K562 (cell line): ENCODE results near the gene FHIT. TPM values are rescaled to one million over a fixed set of nuclear protein-coding genes. Genes with fewer than 3 reads are reported as not detected.

ENCODE experiments used
- ATAC-seq: fragments of 200-7000 bp; cut with Tn5 transposase; 3 replicates; pipeline ENCODE4 v1.9.1; 2020; ENCODE audit warnings: moderate library complexity
- BruUV-seq: library from RNA; stranded (reverse); fragments of 400-500 nt; replicated peaks from 2 replicates; lab custom pipeline; 2021; lab: Mats Ljungman, UMichigan
- CTCF ChIA-PET: fragments of 300-600 bp; formaldehyde crosslinking; extraction: SDS; loops from one replicate; lab custom pipeline; 2021; ENCODE audit warnings: low intra/inter-chr PET ratio; lab: Yijun Ruan, JAX
- POLR2A ChIA-PET: fragments of 300-600, 350-650 bp; sonication (Branson Sonifier 250); formaldehyde crosslinking; extraction: SDS; loops from one replicate; lab custom pipeline; 2021; ENCODE audit warnings: antibody characterized with exemption, inconsistent platforms; lab: Yijun Ruan, JAX
- DNase-seq, 4 experiments: peaks; one replicate each; pipeline versions ENCODE4 v3.0.0 to v3.0.0-alpha.2; 2011 to 2018; ENCODE audit warnings: low spot score in 3 of 4, mixed read lengths in 3 of 4; ENCODE audit errors: extremely low read depth in 1 of 4
- FAIRE-seq: peaks from 2 replicates; lab custom pipeline; 2011; peaks lifted over from hg19 to GRCh38; lab: Jason Lieb, UNC
- H2AFZ ChIP-seq: 2 replicates; pipeline ENCODE4 v1.6.0; 2011; ENCODE audit warnings: low read depth, low read length, control low read depth, inconsistent platforms
- H3K27ac ChIP-seq: fragments of 200-600 bp; 3 replicates; pipeline ENCODE4 v1.8.0; 2011; ENCODE audit warnings: low read depth, mild to moderate bottlenecking, control low read depth, inconsistent platforms, low read length, moderate library complexity, mixed read lengths; ENCODE audit errors: extremely low read depth
- H3K27me3 ChIP-seq, 2 experiments: fragments of 300-600 bp in 1 of 2; 2 replicates in 1 of 2; 3 replicates in 1 of 2; pipeline versions ENCODE4 v1.6.0 to v1.8.0; 2011; ENCODE audit warnings: inconsistent platforms in 2 of 2, low read length in 2 of 2, mild to moderate bottlenecking in 1 of 2, mixed read lengths in 1 of 2, moderate library complexity in 1 of 2; ENCODE audit not compliant: control insufficient read depth in 2 of 2, insufficient read depth in 2 of 2
- H3K36me3 ChIP-seq: fragments of 300-600 bp; 3 replicates; pipeline ENCODE4 v1.8.0; 2011; ENCODE audit warnings: mild to moderate bottlenecking, low read length, inconsistent platforms; ENCODE audit not compliant: control insufficient read depth, insufficient read depth
- H3K4me1 ChIP-seq, 2 experiments: fragments of 200-600 bp in 1 of 2; replicated peaks in 1 of 2; 2 replicates in 1 of 2; 3 replicates in 1 of 2; pipeline versions ENCODE4 v1.5.1 to v1.8.0; 2011; ENCODE audit warnings: inconsistent platforms in 2 of 2, low read length in 2 of 2, mild to moderate bottlenecking in 1 of 2, mixed read lengths in 1 of 2, moderate library complexity in 1 of 2; ENCODE audit not compliant: control insufficient read depth in 2 of 2, insufficient read depth in 2 of 2
- H3K4me2 ChIP-seq: 2 replicates; pipeline ENCODE4 v1.6.1; 2011; ENCODE audit warnings: low read length, control low read depth, inconsistent platforms, mixed read lengths; ENCODE audit not compliant: insufficient read depth
- H3K4me3 ChIP-seq: fragments of 200-600 bp; sonication (generic), shearing (Covaris generic); 2 replicates; pipeline ENCODE4 v1.5.1; 2016; ENCODE audit warnings: control low read depth, inconsistent platforms
- H3K79me2 ChIP-seq: fragments of 200-600 bp; 3 replicates; pipeline ENCODE4 v1.8.0; 2011; ENCODE audit warnings: low read length, inconsistent platforms; ENCODE audit not compliant: control insufficient read depth, insufficient read depth
- H3K9ac ChIP-seq, 2 experiments: 2 replicates each; pipeline versions ENCODE4 v1.6.0 to v1.6.1; 2011; ENCODE audit warnings: low read depth in 2 of 2, low read length in 2 of 2, control low read depth in 1 of 2, inconsistent platforms in 1 of 2, mild to moderate bottlenecking in 1 of 2, mixed read lengths in 1 of 2; ENCODE audit not compliant: insufficient read depth in 1 of 2
- H3K9me1 ChIP-seq: one replicate; pipeline ENCODE4 v1.6.0; 2011; ENCODE audit warnings: inconsistent platforms, mild to moderate bottlenecking, low read length, moderate library complexity; ENCODE audit not compliant: control insufficient read depth, insufficient read depth
- H3K9me3 ChIP-seq: replicated peaks from 2 replicates; pipeline ENCODE4 v1.5.1; 2011; ENCODE audit warnings: low read depth, low read length, inconsistent platforms; ENCODE audit not compliant: control insufficient read depth, insufficient read depth
- H4K20me1 ChIP-seq: replicated peaks from 2 replicates; pipeline ENCODE4 v1.6.1; 2011; ENCODE audit warnings: low read length, inconsistent platforms, mixed read lengths; ENCODE audit not compliant: control insufficient read depth, insufficient read depth
- MTA2 ChIP-seq: fragments of 450-650 bp; IDR thresholded peaks from 2 replicates; pipeline ENCODE4 v1.6.1; 2016; ENCODE audit warnings: low read depth
- POLR2AphosphoS5 ChIP-seq: IDR thresholded peaks from 2 replicates; pipeline ENCODE4 v1.6.1; 2011; ENCODE audit warnings: mild to moderate bottlenecking, low read depth, low read length, moderate library complexity; ENCODE audit not compliant: control insufficient read depth, insufficient read depth
- USF1 ChIP-seq: sonication (generic); formaldehyde crosslinking; IDR thresholded peaks from 2 replicates; pipeline ENCODE4 v1.9.0; 2022; ENCODE audit warnings: mild to moderate bottlenecking, missing genetic modification reagents
- ZBTB43 ChIP-seq: sonication (generic); formaldehyde crosslinking; IDR thresholded peaks from 2 replicates; pipeline ENCODE4 v1.8.0; 2023; ENCODE audit warnings: mild to moderate bottlenecking, missing genetic modification reagents
- ZNF436 ChIP-seq: fragments of 250-450, 450-650 bp; sonication (Bioruptor Pico); formaldehyde crosslinking; IDR thresholded peaks from 2 replicates; pipeline ENCODE4 v1.7.0; 2020; ENCODE audit warnings: mild to moderate bottlenecking
- WGBS: fragments of 100-300 bp; shearing (Covaris generic); methylation state at CpG from one replicate; pipeline ENCODE4 v1.1.6; 2016; ENCODE audit warnings: low coverage, mixed read lengths; ENCODE audit not compliant: insufficient coverage; ENCODE audit errors: missing lambda C conversion rate; 5-methylcytosine and 5-hydroxymethylcytosine counted together
- in situ Hi-C: fragments of 300-500 bp; cut with MboI; formaldehyde crosslinking; loops from 4 replicates; pipeline ENCODE4 v1.15.0; 2018; ENCODE audit warnings: inconsistent platforms, mixed read lengths
- intact Hi-C: fragments of 100-400 bp; cut with micrococcal nuclease; formaldehyde crosslinking; loops from 2 replicates; pipeline ENCODE4 v1.14.2; 2022
- polyA plus RNA-seq, 8 experiments: library from polyadenylated mRNA; depleted of rRNA in 4 of 8; stranded (reverse) in 5 of 8; unstranded in 3 of 8; fragments of >200 nt; fragmentation: Nextera tagmentation in 2 of 8; fragmentation: Illumina TruSeq in 1 of 8; extraction: Ambion mirVana in 2 of 8; extraction: Trizol in 1 of 8; gene quantifications; 2 replicates each; pipeline versions ENCODE4 v1.2.1 to v1.2.3, GENCODE V29; 2011 to 2014; ENCODE audit warnings: inconsistent platforms in 1 of 8, missing spikeins in 1 of 8
- total RNA-seq, 7 experiments: library from RNA; depleted of rRNA in 6 of 7; stranded (reverse); fragments of >200 nt in 6 of 7; fragmentation: Illumina TruSeq in 2 of 7; extraction: Trizol in 2 of 7; gene quantifications; 2 replicates each; pipeline versions ENCODE4 v1.2.1 to v1.2.3, GENCODE V29; 2011 to 2021; ENCODE audit warnings: low replicate concordance in 1 of 7

FHIT gene
- total and polyA plus RNA-seq, 9 of the 15 experiments (the other 6 are each of a cell fraction or from before 2014, with no cell fraction given) = 1.7 to 9.1 (median 4.3) TPM

- DNase-seq (no peak), FAIRE-seq (no peak), ATAC-seq (no peak)
- H4K20me1 ChIP-seq = no peaks in the 10 kb centered on the region
- H3K4me3 ChIP-seq = no peak overlapping the region
- no peak overlapping the region for H3K27ac ChIP-seq
- H2AFZ ChIP-seq = no peak overlapping the region
- no peaks in the 10 kb centered on the region for H3K36me3 ChIP-seq
- no TSS peak for BruUV-seq
- WGBS = no CpG with 5 or more reads among the region's 12 CpGs
- ChIA-PET POLR2A (no interaction called here), CTCF (no interaction called here)
- in situ Hi-C loops = no loop called here
- no peak overlapping the region for H3K9ac ChIP-seq
- H3K4me1 ChIP-seq = no peaks in the 10 kb centered on the region
- no peaks in the 10 kb centered on the region for H3K27me3 ChIP-seq
- H3K9me1 ChIP-seq = no peaks in the 10 kb centered on the region
- no peak for TF ChIP-seq ZBTB43
- no peak for TF ChIP-seq USF1
- TF ChIP-seq MTA2 = no peak
- no peak for TF ChIP-seq ZNF436
- TF ChIP-seq POLR2AphosphoS5 = no peak
- H3K79me2 ChIP-seq = no peaks in the 10 kb centered on the region
- H3K4me2 ChIP-seq = no peak overlapping the region
- intact Hi-C loops = no loop called here
- no peaks in the 10 kb centered on the region for H3K9me3 ChIP-seq
These were observed 1457.3 kb downstream of the FHIT start for GRCh38 chr3:59793976-59794375.
